ENCODE results near the gene NADK2. TPM values are rescaled to one million over a fixed set of nuclear protein-coding genes. Genes with fewer than 3 reads are reported as not detected.

Gene NADK2
- total RNA-seq, 1 donor from 2014 or later: 20.7 TPM

DNA sequence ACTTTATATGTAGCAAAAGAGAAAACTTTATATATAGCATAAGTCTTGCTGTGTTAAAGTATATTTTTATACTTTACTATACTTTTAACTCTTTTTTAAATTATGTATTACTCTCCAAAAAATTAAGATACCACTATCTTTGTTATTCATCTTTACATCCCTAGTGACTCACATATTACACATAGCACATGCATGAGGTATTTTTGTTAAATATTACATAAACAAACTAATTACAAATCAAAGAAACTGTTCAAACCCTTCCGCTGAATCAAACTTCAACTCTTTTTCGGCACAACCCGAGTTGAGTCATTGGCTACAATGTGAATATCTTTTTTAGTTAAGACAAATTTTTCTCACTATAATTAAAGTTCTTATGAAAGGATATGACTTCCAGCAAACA, 32.1 kb downstream of the NADK2 start:
- no peak overlapping the region for H3K27ac Mint-ChIP-seq (ENCODE audit: unreplicated experiment)
- peaks cover 4% of the 10 kb centered on the region for H3K36me3 Mint-ChIP-seq (ENCODE audit: low read depth, unreplicated experiment)
- Histone ChIP-seq H3K4me3 (ENCODE audit: insufficient read depth, low read depth, low read length) (no peak overlapping the region), H3K9ac (ENCODE audit: low read length) (no peak overlapping the region), H3K4me1 (ENCODE audit: insufficient read depth, low read length) (no peaks in the 10 kb centered on the region), H4K20me1 (ENCODE audit: insufficient read depth, low read length) (no peaks in the 10 kb centered on the region), H3K79me2 (ENCODE audit: insufficient read depth, low read length) (no peaks in the 10 kb centered on the region), H3K9me3 (ENCODE audit: insufficient read depth, low read depth, low read length) (no peaks in the 10 kb centered on the region), H2AFZ (ENCODE audit: low read depth, low read length) (no peak overlapping the region), H3K27me3 (ENCODE audit: insufficient read depth, low read length) (no peaks in the 10 kb centered on the region), H3K27ac (ENCODE audit: low read depth, low read length) (no peak overlapping the region), H3K36me3 (ENCODE audit: insufficient read depth, low read length) (peaks cover 6% of the 10 kb centered on the region), H3K4me2 (ENCODE audit: low read length) (no peak overlapping the region)
- no peaks in the 10 kb centered on the region for H3K9me3 Mint-ChIP-seq (ENCODE audit: unreplicated experiment)
- H3K4me1 Mint-ChIP-seq (ENCODE audit: low read depth, unreplicated experiment): no peaks in the 10 kb centered on the region
- DNase-seq (ENCODE audit: low read depth) (peak; percentile 8), FAIRE-seq (no peak)
- TF ChIP-seq EZH2 (IDR thresholded peaks at IDR 0.05; ENCODE audit: insufficient read depth, low read length): no peak
- TF ChIP-seq, protein P1, sequence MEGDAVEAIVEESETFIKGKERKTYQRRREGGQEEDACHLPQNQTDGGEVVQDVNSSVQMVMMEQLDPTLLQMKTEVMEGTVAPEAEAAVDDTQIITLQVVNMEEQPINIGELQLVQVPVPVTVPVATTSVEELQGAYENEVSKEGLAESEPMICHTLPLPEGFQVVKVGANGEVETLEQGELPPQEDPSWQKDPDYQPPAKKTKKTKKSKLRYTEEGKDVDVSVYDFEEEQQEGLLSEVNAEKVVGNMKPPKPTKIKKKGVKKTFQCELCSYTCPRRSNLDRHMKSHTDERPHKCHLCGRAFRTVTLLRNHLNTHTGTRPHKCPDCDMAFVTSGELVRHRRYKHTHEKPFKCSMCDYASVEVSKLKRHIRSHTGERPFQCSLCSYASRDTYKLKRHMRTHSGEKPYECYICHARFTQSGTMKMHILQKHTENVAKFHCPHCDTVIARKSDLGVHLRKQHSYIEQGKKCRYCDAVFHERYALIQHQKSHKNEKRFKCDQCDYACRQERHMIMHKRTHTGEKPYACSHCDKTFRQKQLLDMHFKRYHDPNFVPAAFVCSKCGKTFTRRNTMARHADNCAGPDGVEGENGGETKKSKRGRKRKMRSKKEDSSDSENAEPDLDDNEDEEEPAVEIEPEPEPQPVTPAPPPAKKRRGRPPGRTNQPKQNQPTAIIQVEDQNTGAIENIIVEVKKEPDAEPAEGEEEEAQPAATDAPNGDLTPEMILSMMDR (IDR thresholded peaks at IDR 0.05; ENCODE audit: insufficient read depth, low read depth, low read length): no peak
- H3K4me3 Mint-ChIP-seq (ENCODE audit: unreplicated experiment): no peak overlapping the region
- no peaks in the 10 kb centered on the region for H3K27me3 Mint-ChIP-seq (ENCODE audit: low read depth, unreplicated experiment)

DNA sequence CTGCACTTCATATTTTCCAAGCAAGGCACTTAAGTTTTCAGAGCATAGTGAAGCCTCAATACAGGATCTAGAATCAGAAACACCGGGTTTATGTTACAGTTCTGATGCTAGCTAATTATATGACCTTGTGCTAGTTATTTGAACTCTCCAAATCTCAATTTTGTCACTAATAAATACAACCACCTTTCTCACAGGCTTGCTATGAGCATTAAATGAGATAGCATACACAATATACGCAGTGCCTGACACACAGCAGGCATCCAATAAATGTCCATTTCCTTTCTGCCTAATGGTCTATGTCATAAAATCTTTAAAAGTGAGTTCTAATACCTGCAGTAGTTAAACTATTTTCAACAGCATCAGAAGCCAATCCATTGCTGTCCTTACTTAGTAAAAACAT, 32.9 kb downstream of the NADK2 start:
- peak; percentile 52 for FAIRE-seq

GRCh38 chr5:36206913-36207312, 34.8 kb downstream of the NADK2 start:
- H3K79me2 ChIP-seq (ENCODE audit: insufficient read depth, low read length): no peaks in the 10 kb centered on the region
- no peaks in the 10 kb centered on the region for H3K4me1 ChIP-seq (ENCODE audit: insufficient read depth, low read length)
- no peaks in the 10 kb centered on the region for H3K27me3 ChIP-seq (ENCODE audit: insufficient read depth, low read length)
- DNase-seq (ENCODE audit: low read depth): peak; percentile 10
- H3K4me1 Mint-ChIP-seq (ENCODE audit: low read depth, unreplicated experiment): peaks cover 2% of the 10 kb centered on the region
- H3K9me3 Mint-ChIP-seq (ENCODE audit: unreplicated experiment): no peaks in the 10 kb centered on the region
- no peaks in the 10 kb centered on the region for H4K20me1 ChIP-seq (ENCODE audit: insufficient read depth, low read length)
- no peak overlapping the region for H3K27ac ChIP-seq (ENCODE audit: low read depth, low read length)
- no peaks in the 10 kb centered on the region for H3K36me3 ChIP-seq (ENCODE audit: insufficient read depth, low read length)
- TF ChIP-seq, protein P1 (IDR thresholded peaks at IDR 0.05; ENCODE audit: insufficient read depth, low read depth, low read length): no peak
- no peak for TF ChIP-seq EZH2 (IDR thresholded peaks at IDR 0.05; ENCODE audit: insufficient read depth, low read length)
- no peak for FAIRE-seq
- H3K4me3 ChIP-seq (ENCODE audit: insufficient read depth, low read depth, low read length): no peak overlapping the region
- no peak overlapping the region for H3K4me2 ChIP-seq (ENCODE audit: low read length)
- H3K27ac Mint-ChIP-seq (ENCODE audit: unreplicated experiment): no peak overlapping the region
- H3K9ac ChIP-seq (ENCODE audit: low read length): no peak overlapping the region
- H2AFZ ChIP-seq (ENCODE audit: low read depth, low read length): no peak overlapping the region
- no peaks in the 10 kb centered on the region for H3K27me3 Mint-ChIP-seq (ENCODE audit: low read depth, unreplicated experiment)
- H3K9me3 ChIP-seq (ENCODE audit: insufficient read depth, low read depth, low read length): no peaks in the 10 kb centered on the region
- no peak overlapping the region for H3K4me3 Mint-ChIP-seq (ENCODE audit: unreplicated experiment)
- H3K36me3 Mint-ChIP-seq (ENCODE audit: low read depth, unreplicated experiment): peaks cover 4% of the 10 kb centered on the region

More for the DNA sequence above, 32.9 kb downstream of the NADK2 start:
- no peaks in the 10 kb centered on the region for H3K4me1 Mint-ChIP-seq (ENCODE audit: low read depth, unreplicated experiment)
- Histone ChIP-seq H3K4me1 (ENCODE audit: insufficient read depth, low read length) (no peaks in the 10 kb centered on the region), H3K9me3 (ENCODE audit: insufficient read depth, low read depth, low read length) (no peaks in the 10 kb centered on the region), H3K79me2 (ENCODE audit: insufficient read depth, low read length) (no peaks in the 10 kb centered on the region), H4K20me1 (ENCODE audit: insufficient read depth, low read length) (no peaks in the 10 kb centered on the region), H3K9ac (ENCODE audit: low read length) (no peak overlapping the region), H2AFZ (ENCODE audit: low read depth, low read length) (no peak overlapping the region), H3K4me2 (ENCODE audit: low read length) (no peak overlapping the region), H3K27ac (ENCODE audit: low read depth, low read length) (no peak overlapping the region), H3K36me3 (ENCODE audit: insufficient read depth, low read length) (peaks cover 6% of the 10 kb centered on the region), H3K4me3 (ENCODE audit: insufficient read depth, low read depth, low read length) (no peak overlapping the region), H3K27me3 (ENCODE audit: insufficient read depth, low read length) (no peaks in the 10 kb centered on the region)
- H3K27ac Mint-ChIP-seq (ENCODE audit: unreplicated experiment): no peak overlapping the region
- no peak for TF ChIP-seq EZH2 (IDR thresholded peaks at IDR 0.05; ENCODE audit: insufficient read depth, low read length)
- TF ChIP-seq, protein P1 (IDR thresholded peaks at IDR 0.05; ENCODE audit: insufficient read depth, low read depth, low read length): no peak
- no peaks in the 10 kb centered on the region for H3K9me3 Mint-ChIP-seq (ENCODE audit: unreplicated experiment)
- H3K36me3 Mint-ChIP-seq (ENCODE audit: low read depth, unreplicated experiment): peaks cover 4% of the 10 kb centered on the region
- H3K27me3 Mint-ChIP-seq (ENCODE audit: low read depth, unreplicated experiment): no peaks in the 10 kb centered on the region
- no peak for DNase-seq (ENCODE audit: low read depth)
- no peak overlapping the region for H3K4me3 Mint-ChIP-seq (ENCODE audit: unreplicated experiment)

All from astrocyte (in vitro differentiated cells and primary cell).